ENCODE measurements around the gene DRC7.

The DRC7 gene

DNA sequence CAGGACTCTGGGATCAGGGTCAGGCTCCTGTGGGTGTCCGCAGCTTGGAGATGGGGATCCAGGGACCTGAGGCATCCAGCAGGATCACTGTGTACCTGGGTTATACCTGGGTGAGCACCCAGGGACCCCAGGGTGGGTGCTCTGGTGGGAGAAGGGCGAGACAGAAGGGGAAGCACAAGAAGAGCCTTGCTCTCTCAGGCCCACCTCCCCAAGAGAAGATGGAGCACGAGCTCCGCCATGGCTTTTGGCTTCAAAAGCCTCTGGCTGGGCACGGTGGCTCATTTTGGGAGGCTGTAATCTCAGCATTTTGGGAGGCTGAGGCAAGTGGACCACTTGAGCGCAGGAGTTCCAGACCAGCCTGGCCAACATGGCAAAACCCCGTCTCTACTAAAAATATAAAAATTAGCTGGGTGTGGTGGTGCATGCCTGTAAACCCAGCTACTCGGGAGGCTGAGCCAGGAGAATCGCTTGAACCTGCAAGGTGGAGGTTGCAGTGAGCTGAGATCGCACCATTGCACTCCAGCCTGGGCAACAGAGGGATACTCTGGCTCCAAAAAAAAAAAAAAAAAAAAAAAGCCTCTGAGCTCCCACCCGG, 8.9 kb downstream of the DRC7 start:
- TF ChIP-seq, protein P1, sequence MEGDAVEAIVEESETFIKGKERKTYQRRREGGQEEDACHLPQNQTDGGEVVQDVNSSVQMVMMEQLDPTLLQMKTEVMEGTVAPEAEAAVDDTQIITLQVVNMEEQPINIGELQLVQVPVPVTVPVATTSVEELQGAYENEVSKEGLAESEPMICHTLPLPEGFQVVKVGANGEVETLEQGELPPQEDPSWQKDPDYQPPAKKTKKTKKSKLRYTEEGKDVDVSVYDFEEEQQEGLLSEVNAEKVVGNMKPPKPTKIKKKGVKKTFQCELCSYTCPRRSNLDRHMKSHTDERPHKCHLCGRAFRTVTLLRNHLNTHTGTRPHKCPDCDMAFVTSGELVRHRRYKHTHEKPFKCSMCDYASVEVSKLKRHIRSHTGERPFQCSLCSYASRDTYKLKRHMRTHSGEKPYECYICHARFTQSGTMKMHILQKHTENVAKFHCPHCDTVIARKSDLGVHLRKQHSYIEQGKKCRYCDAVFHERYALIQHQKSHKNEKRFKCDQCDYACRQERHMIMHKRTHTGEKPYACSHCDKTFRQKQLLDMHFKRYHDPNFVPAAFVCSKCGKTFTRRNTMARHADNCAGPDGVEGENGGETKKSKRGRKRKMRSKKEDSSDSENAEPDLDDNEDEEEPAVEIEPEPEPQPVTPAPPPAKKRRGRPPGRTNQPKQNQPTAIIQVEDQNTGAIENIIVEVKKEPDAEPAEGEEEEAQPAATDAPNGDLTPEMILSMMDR (IDR thresholded peaks at IDR 0.05; ENCODE audit: insufficient read depth, low read length, poor library complexity, severe bottlenecking): no peak
- Histone ChIP-seq H3K36me3 (ENCODE audit: control insufficient read depth, insufficient read depth, low read length) (no peaks in the 10 kb centered on the region), H3K27me3 (replicated peaks; ENCODE audit: control insufficient read depth, insufficient read depth, low read length) (no peaks in the 10 kb centered on the region), H3K4me3 (replicated peaks; ENCODE audit: low read depth, low read length) (no peak overlapping the region)
- no peak for DNase-seq (ENCODE audit: extremely low read depth, insufficient read length)

DNA sequence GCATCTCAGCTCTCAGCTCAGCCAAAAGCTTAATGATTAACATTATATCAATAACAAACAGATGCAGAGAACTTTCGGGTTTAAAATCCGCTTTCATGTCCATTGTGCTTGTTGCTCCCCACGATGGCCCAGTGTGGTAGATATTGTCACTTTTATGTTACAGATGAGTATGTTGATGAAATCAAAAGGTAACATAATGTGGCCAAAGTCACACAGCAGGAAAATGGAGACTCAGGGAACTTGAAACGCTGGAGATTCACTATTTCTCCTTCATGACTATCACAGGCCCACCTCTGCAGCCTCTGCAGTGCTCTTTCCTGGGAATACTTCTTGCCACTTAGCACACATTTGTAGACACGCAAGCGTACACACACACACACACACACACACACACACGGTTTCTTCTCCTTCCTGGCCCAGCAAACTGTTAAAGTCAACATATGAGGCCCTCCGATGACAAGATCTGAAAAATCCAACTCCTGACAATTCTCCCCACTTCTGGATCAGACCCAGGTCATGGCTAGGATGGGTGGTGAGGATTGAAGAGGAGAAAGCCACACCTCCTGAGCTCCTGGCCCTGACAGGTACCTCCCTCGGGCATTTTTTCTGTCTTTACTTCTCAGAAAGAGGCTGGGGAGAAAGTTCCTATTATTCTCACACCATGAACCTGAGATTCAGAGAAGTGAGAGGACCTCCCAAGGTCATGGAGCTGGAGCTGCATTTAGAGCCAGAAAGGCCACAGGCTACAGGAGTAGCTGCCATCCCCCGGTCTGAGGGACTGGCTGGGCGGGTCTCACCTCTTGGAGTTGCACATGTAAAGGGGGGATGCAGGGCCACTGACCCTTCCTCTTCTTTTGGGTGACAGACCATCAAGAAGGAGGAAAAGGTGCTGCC, 9.7 kb downstream of the DRC7 start:
- H3K36me3 ChIP-seq (ENCODE audit: control insufficient read depth, insufficient read depth, low read length): no peaks in the 10 kb centered on the region
- H3K27me3 ChIP-seq (replicated peaks; ENCODE audit: control insufficient read depth, insufficient read depth, low read length): no peaks in the 10 kb centered on the region
- DNase-seq (ENCODE audit: extremely low read depth, insufficient read length): no peak
- TF ChIP-seq, protein P1 (IDR thresholded peaks at IDR 0.05; ENCODE audit: insufficient read depth, low read length, poor library complexity, severe bottlenecking): no peak
- H3K4me3 ChIP-seq (replicated peaks; ENCODE audit: low read depth, low read length): no peak overlapping the region

DNA sequence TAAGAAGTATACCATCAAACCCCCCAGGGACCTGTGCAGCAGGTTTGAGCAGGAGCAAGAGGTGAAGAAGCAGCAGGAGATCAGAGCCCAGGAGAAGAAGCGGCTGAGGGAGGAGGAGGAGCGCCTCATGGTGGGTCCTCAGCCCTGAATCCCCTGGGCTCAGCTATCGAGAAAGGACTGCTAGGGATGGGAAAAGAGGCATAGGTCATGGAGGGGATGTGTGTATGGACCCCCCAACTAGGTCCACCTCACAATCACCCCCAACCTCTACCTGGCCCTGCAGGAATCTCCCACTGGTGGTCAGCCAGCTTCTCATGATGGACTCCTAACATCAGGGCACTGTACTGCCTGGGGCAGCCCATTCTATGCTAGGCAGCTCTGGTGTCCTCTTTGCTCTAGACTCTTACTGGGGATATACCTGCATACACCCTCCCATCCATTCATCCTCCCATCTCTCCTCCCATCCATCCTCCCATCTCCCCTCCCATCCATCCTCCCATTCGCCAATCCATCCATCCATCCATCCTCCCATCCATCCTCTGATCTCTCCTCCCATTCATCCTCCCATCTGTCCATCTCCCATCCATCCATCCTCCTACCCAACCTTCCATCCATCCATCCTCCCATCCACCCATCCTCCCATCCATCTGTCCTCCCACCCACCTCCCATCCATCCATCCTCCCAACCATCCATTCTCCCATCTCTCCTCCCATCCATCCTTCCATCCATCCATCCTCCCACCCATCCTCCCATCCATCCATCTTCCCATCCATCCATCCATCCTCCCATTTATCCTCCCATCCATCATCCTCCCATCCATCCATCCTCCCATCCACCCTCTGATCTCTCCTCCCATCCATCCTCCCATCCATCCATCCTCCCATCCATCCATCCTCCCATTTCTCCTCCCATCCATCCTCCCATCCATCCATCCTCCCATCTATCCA, 10.6 kb downstream of the DRC7 start:
- Histone ChIP-seq H3K36me3 (ENCODE audit: control insufficient read depth, insufficient read depth, low read length) (no peaks in the 10 kb centered on the region), H3K27me3 (replicated peaks; ENCODE audit: control insufficient read depth, insufficient read depth, low read length) (no peaks in the 10 kb centered on the region; the same call in 1 of the 2 replicates), H3K4me3 (replicated peaks; ENCODE audit: low read depth, low read length) (no peak overlapping the region)
- TF ChIP-seq, protein P1 (IDR thresholded peaks at IDR 0.05; ENCODE audit: insufficient read depth, low read length, poor library complexity, severe bottlenecking): no peak
- no peak for DNase-seq (ENCODE audit: extremely low read depth, insufficient read length)

DNA sequence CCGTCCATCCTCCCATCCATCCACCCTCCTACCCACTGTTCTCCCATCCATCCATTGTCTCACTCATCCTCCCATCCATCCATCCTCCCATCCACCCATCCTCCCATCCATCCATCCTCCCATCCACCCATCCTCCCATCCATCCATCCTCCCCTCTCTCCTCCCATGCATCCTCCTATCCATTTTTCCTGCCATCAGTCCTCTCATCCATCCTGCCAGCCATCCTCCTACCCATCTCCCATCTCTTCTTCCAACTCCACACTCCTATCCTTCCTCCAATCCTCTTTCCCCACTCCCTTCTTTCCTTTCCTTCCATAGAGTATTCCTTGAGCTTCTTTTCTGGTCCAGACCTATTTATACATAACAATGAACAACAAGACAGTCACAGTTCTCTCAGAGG, 12.1 kb downstream of the DRC7 start:
- H3K27me3 ChIP-seq (replicated peaks; ENCODE audit: control insufficient read depth, insufficient read depth, low read length): no peaks in the 10 kb centered on the region; the same call in 1 of the 2 replicates
- TF ChIP-seq, protein P1 (IDR thresholded peaks at IDR 0.05; ENCODE audit: insufficient read depth, low read length, poor library complexity, severe bottlenecking): no peak
- DNase-seq (ENCODE audit: extremely low read depth, insufficient read length): no peak
- H3K36me3 ChIP-seq (ENCODE audit: control insufficient read depth, insufficient read depth, low read length): no peaks in the 10 kb centered on the region
- H3K4me3 ChIP-seq (replicated peaks; ENCODE audit: low read depth, low read length): no peak overlapping the region

DNA sequence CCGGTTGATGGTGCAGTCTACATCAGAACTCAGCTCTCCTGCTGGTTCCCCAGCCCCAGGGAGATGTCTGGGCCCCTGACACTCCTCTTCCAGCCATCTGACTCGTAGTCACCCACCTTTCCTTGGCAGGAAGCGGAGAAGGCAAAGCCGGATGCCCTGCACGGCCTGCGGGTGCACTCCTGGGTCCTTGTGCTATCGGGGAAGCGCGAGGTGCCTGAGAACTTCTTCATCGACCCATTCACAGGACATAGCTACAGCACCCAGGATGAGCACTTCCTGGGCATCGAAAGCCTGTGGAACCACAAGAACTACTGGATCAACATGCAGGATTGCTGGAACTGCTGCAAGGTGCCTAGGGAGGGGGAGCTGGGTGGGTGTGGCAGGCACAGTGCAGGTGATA, 12.7 kb downstream of the DRC7 start:
- H3K27me3 ChIP-seq (replicated peaks; ENCODE audit: control insufficient read depth, insufficient read depth, low read length): no peaks in the 10 kb centered on the region; the same call in 1 of the 2 replicates
- no peaks in the 10 kb centered on the region for H3K36me3 ChIP-seq (ENCODE audit: control insufficient read depth, insufficient read depth, low read length)
- TF ChIP-seq, protein P1 (IDR thresholded peaks at IDR 0.05; ENCODE audit: insufficient read depth, low read length, poor library complexity, severe bottlenecking): no peak
- no peak overlapping the region for H3K4me3 ChIP-seq (replicated peaks; ENCODE audit: low read depth, low read length)
- no peak for DNase-seq (ENCODE audit: extremely low read depth, insufficient read length)
